H1 (cell line): ENCODE data around the gene AGBL4. TPM values are rescaled to one million over a fixed set of nuclear protein-coding genes. Genes with fewer than 3 reads are reported as not detected.

ENCODE experiments used
- CTCF ChIA-PET: fragments of 300-600 bp; sonication (Branson Sonifier 250); formaldehyde crosslinking; loops from one replicate; lab custom pipeline; 2021; ENCODE audit not compliant: partially characterized antibody; lab: Charles Lee
- POLR2A ChIA-PET: fragments of 300-600 bp; sonication (Branson Sonifier 250); formaldehyde crosslinking; loops from one replicate; lab custom pipeline; 2021; ENCODE audit warnings: inconsistent platforms; ENCODE audit not compliant: partially characterized antibody; lab: Charles Lee
- DNase-seq, 2 experiments: peaks; one replicate each; pipeline versions ENCODE4 v3.0.0 to v3.0.0-alpha.2; 2010 to 2022; ENCODE audit warnings: low spot score in 2 of 2, low read depth in 1 of 2, mixed read lengths in 1 of 2
- FAIRE-seq: peaks from 2 replicates; lab custom pipeline; 2011; peaks lifted over from hg19 to GRCh38; lab: Jason Lieb, UNC
- H2AFZ ChIP-seq: 2 replicates; pipeline ENCODE4 v1.8.1; 2012; ENCODE audit warnings: low read length, inconsistent platforms
- H2AK5ac ChIP-seq: 2 replicates; pipeline ENCODE4 v1.6.1; 2013; ENCODE audit warnings: low read depth, low read length
- H2BK120ac ChIP-seq: replicated peaks from 2 replicates; pipeline ENCODE3; 2013; ENCODE audit warnings: low read depth, low read length, inconsistent platforms
- H2BK12ac ChIP-seq: 2 replicates; pipeline ENCODE4 v1.6.1; 2013; ENCODE audit warnings: low read depth, low read length
- H2BK15ac ChIP-seq: 2 replicates; pipeline ENCODE4 v1.6.1; 2013; ENCODE audit warnings: low read length
- H2BK20ac ChIP-seq: 2 replicates; pipeline ENCODE4 v1.6.1; 2013; ENCODE audit warnings: low read length
- H2BK5ac ChIP-seq: 2 replicates; pipeline ENCODE4 v1.6.1; 2013; ENCODE audit warnings: low read depth, low read length
- H3K14ac ChIP-seq: 2 replicates; pipeline ENCODE4 v1.6.1; 2013; ENCODE audit warnings: inconsistent platforms; ENCODE audit not compliant: insufficient read length
- H3K18ac ChIP-seq: 2 replicates; pipeline ENCODE4 v1.6.1; 2013; ENCODE audit warnings: low read length; ENCODE audit errors: extremely low read depth
- H3K23ac ChIP-seq: 2 replicates; pipeline ENCODE4 v1.6.1; 2013; ENCODE audit warnings: inconsistent platforms; ENCODE audit not compliant: insufficient read length
- H3K23me2 ChIP-seq: 2 replicates; pipeline ENCODE4 v1.6.1; 2013; ENCODE audit warnings: low read depth, low read length
- H3K27ac ChIP-seq: 2 replicates; pipeline ENCODE4 v1.6.1; 2011; ENCODE audit warnings: low read depth, low read length, inconsistent platforms
- H3K27me3 ChIP-seq, 4 experiments: replicated peaks in 1 of 4; 1 replicate in 1 of 4; 2 replicates in 3 of 4; pipeline versions ENCODE4 v1.6.1 to v1.8.1; 2011 to 2013; ENCODE audit warnings: low read length in 3 of 4, mild to moderate bottlenecking in 3 of 4, inconsistent platforms in 2 of 4, mixed read lengths in 2 of 4, moderate library complexity in 1 of 4; ENCODE audit not compliant: control insufficient read depth in 3 of 4, insufficient read depth in 3 of 4; ENCODE audit errors: extremely low read depth in 1 of 4
- H3K36me3 ChIP-seq, 4 experiments: 2 replicates each; pipeline versions ENCODE4 v1.6.1 to v1.8.1; 2011 to 2013; ENCODE audit warnings: mild to moderate bottlenecking in 4 of 4, low read length in 3 of 4, moderate library complexity in 2 of 4, control low read depth in 1 of 4, inconsistent platforms in 1 of 4; ENCODE audit not compliant: insufficient read depth in 4 of 4, control insufficient read depth in 2 of 4
- H3K4ac ChIP-seq: replicated peaks from 2 replicates; pipeline ENCODE3; 2013; ENCODE audit warnings: low read length, low read depth, mixed read lengths, inconsistent platforms; ENCODE audit not compliant: insufficient read length
- H3K4me1 ChIP-seq, 4 experiments: replicated peaks in 1 of 4; 1 replicate in 1 of 4; 2 replicates in 3 of 4; pipeline versions ENCODE4 v1.6.1 to v1.8.1; 2011 to 2013; ENCODE audit warnings: low read length in 3 of 4, inconsistent platforms in 2 of 4, mixed read lengths in 1 of 4; ENCODE audit not compliant: insufficient read depth in 4 of 4, control insufficient read depth in 3 of 4
- H3K4me2 ChIP-seq, 2 experiments: 2 replicates each; pipeline versions ENCODE4 v1.6.1 to v1.8.1; 2011 to 2013; ENCODE audit warnings: low read depth in 2 of 2, low read length in 2 of 2, control low read depth in 1 of 2, inconsistent platforms in 1 of 2, mild to moderate bottlenecking in 1 of 2; ENCODE audit not compliant: insufficient read depth in 1 of 2
- H3K4me3 ChIP-seq, 4 experiments: fragments of 200-600, 300-600 bp in 1 of 4; sonication (generic), shearing (Covaris generic), sonication (Bioruptor Twin) in 1 of 4; 2 replicates each; pipeline versions ENCODE4 v1.5.1 to v1.8.1; 2011 to 2016; ENCODE audit warnings: low read length in 4 of 4, low read depth in 3 of 4, control low read depth in 2 of 4, inconsistent platforms in 2 of 4, mild to moderate bottlenecking in 2 of 4, mixed read lengths in 1 of 4, moderate library complexity in 1 of 4; ENCODE audit not compliant: insufficient read depth in 2 of 4; ENCODE audit errors: extremely low read depth in 1 of 4
- H3K56ac ChIP-seq: replicated peaks from 2 replicates; pipeline ENCODE3; 2013; ENCODE audit warnings: low read depth, mild to moderate bottlenecking, mixed read lengths, low read length, inconsistent platforms; ENCODE audit not compliant: insufficient read length
- H3K79me1 ChIP-seq: 2 replicates; pipeline ENCODE4 v1.6.1; 2013; ENCODE audit warnings: low read depth, low read length, control low read depth
- H3K79me2 ChIP-seq, 2 experiments: 2 replicates each; pipeline versions ENCODE4 v1.6.1 to v1.8.1; 2012 to 2013; ENCODE audit warnings: low read length in 2 of 2, mild to moderate bottlenecking in 2 of 2, inconsistent platforms in 1 of 2; ENCODE audit not compliant: insufficient read depth in 2 of 2, control insufficient read depth in 1 of 2
- H3K9ac ChIP-seq, 4 experiments: replicated peaks in 1 of 4; 1 replicate in 1 of 4; 2 replicates in 3 of 4; pipeline versions ENCODE4 v1.6.1 to v1.8.1; 2011 to 2013; ENCODE audit warnings: low read depth in 3 of 4, low read length in 3 of 4, control low read depth in 2 of 4, mild to moderate bottlenecking in 2 of 4, moderate library complexity in 2 of 4, inconsistent platforms in 1 of 4; ENCODE audit errors: extremely low read depth in 1 of 4
- H3K9me3 ChIP-seq, 2 experiments: 2 replicates each; pipeline versions ENCODE4 v1.6.1 to v1.8.1; 2012 to 2013; ENCODE audit warnings: mild to moderate bottlenecking in 2 of 2, moderate library complexity in 2 of 2, control low read depth in 1 of 2, inconsistent platforms in 1 of 2, low read depth in 1 of 2, low read length in 1 of 2, mixed read lengths in 1 of 2; ENCODE audit not compliant: insufficient read depth in 2 of 2
- H4K20me1 ChIP-seq, 2 experiments: replicated peaks in 1 of 2; 2 replicates each; pipeline versions ENCODE3 to v1.8.1; 2011 to 2013; ENCODE audit warnings: inconsistent platforms in 2 of 2, low read length in 2 of 2, mild to moderate bottlenecking in 1 of 2; ENCODE audit not compliant: insufficient read depth in 2 of 2, control insufficient read depth in 1 of 2
- H4K5ac ChIP-seq: 2 replicates; pipeline ENCODE4 v1.6.1; 2013; ENCODE audit warnings: low read length, low read depth, mixed read lengths, inconsistent platforms; ENCODE audit not compliant: insufficient read length
- H4K8ac ChIP-seq: 2 replicates; pipeline ENCODE4 v1.8.0; 2013; ENCODE audit warnings: mild to moderate bottlenecking, moderate library complexity, low read length, inconsistent platforms; ENCODE audit not compliant: insufficient read depth; ENCODE audit errors: extremely low read depth
- H4K91ac ChIP-seq: replicated peaks from 2 replicates; pipeline ENCODE3; 2013; ENCODE audit warnings: low read length, mixed read lengths, inconsistent platforms; ENCODE audit not compliant: insufficient read length
- BACH1 ChIP-seq: IDR thresholded peaks from 2 replicates; pipeline ENCODE4 v1.6.1; 2012; ENCODE audit warnings: low read length, improper control_type of control experiment
- BCL11A ChIP-seq, 2 experiments: IDR thresholded peaks; one replicate each; pipeline ENCODE4 v1.6.1; 2011; ENCODE audit warnings: low read depth in 2 of 2, low read length in 2 of 2, mild to moderate bottlenecking in 2 of 2
- CBX5 ChIP-seq: fragments of 300-800, 300-1000 bp; sonication (generic); IDR thresholded peaks from 2 replicates; pipeline ENCODE4 v1.7.1; 2016; ENCODE audit warnings: antibody characterized with exemption, low read length, low read depth
- HDAC2 ChIP-seq, 2 experiments: fragments of 300-600 bp in 1 of 2; sonication (generic) in 1 of 2; IDR thresholded peaks; 2 replicates each; pipeline ENCODE4 v1.6.1; 2011 to 2012; ENCODE audit warnings: low read depth in 2 of 2, low read length in 2 of 2, mild to moderate bottlenecking in 2 of 2, moderate library complexity in 2 of 2, borderline replicate concordance in 1 of 2, inconsistent platforms in 1 of 2
- HDAC6 ChIP-seq: IDR thresholded peaks from one replicate; pipeline ENCODE4 v1.7.1; 2012; ENCODE audit warnings: low read depth, mild to moderate bottlenecking, inconsistent platforms, low read length, moderate library complexity
- KDM4A ChIP-seq: IDR thresholded peaks from one replicate; pipeline ENCODE4 v1.7.1; 2012; ENCODE audit warnings: low read depth, mild to moderate bottlenecking, moderate library complexity, low read length, inconsistent platforms; ENCODE audit not compliant: severe bottlenecking
- RNF2 ChIP-seq: fragments of 200-900, 300-1000 bp; sonication (generic); IDR thresholded peaks from 2 replicates; pipeline ENCODE4 v1.7.1; 2016; ENCODE audit warnings: borderline replicate concordance, low read depth, mild to moderate bottlenecking, antibody characterized with exemption, low read length; ENCODE audit not compliant: poor library complexity, severe bottlenecking; ENCODE audit errors: missing control alignments
- SRF ChIP-seq: IDR thresholded peaks from 2 replicates; pipeline ENCODE4 v1.6.1; 2011; ENCODE audit warnings: mild to moderate bottlenecking, low read depth, low read length, moderate library complexity
- SUZ12 ChIP-seq: fragments of 200-600 bp; sonication (generic); IDR thresholded peaks from 2 replicates; pipeline ENCODE4 v1.6.1; 2012; ENCODE audit warnings: mild to moderate bottlenecking, inconsistent platforms, low read length, moderate library complexity, mixed read lengths
- YY1 ChIP-seq: IDR thresholded peaks from 2 replicates; pipeline ENCODE4 v1.6.1; 2011; ENCODE audit warnings: low read depth, mild to moderate bottlenecking, low read length
- WGBS, 2 experiments: shearing (Covaris generic) in 1 of 2; methylation state at CpG; one replicate each; pipeline versions ENCODE4 v1.1.6 to v1.1.7; 2013 to 2015; ENCODE audit warnings: low lambda C conversion rate in 2 of 2, mixed read lengths in 2 of 2, inconsistent platforms in 1 of 2, low coverage in 1 of 2, missing lambda C conversion rate in 1 of 2; ENCODE audit not compliant: insufficient replicate concordance in 2 of 2, insufficient coverage in 1 of 2, insufficient read length in 1 of 2; ENCODE audit errors: extremely low coverage in 1 of 2, missing lambda C conversion rate in 1 of 2; 5-methylcytosine and 5-hydroxymethylcytosine counted together
- polyA plus RNA-seq, 7 experiments: library from polyadenylated mRNA; depleted of rRNA in 3 of 7; stranded (reverse) in 5 of 7; unstranded in 2 of 7; fragments of >200 nt in 5 of 7; fragments of 200-250 nt in 2 of 7; gene quantifications; 1 replicate in 5 of 7; 2 replicates in 1 of 7; 4 replicates in 1 of 7; pipeline versions ENCODE4 v1.2.1 to v1.2.3, GENCODE V29; 2011 to 2013; ENCODE audit warnings: missing spikeins in 2 of 7, mixed read lengths in 2 of 7
- total RNA-seq: library from RNA; stranded (reverse); fragmentation: NEBNext Ultra II Directional; extraction: Animal tissue kit (Norgen Biotek cat#: 25700); gene quantifications from 2 replicates; pipeline ENCODE4 v1.2.1, GENCODE V29; 2021

AGBL4 gene
- total and polyA plus RNA-seq, 2 of the 8 experiments (the other 6 are each of a cell fraction or from before 2014, with no cell fraction given): 0.41 to 0.45 TPM

DNA sequence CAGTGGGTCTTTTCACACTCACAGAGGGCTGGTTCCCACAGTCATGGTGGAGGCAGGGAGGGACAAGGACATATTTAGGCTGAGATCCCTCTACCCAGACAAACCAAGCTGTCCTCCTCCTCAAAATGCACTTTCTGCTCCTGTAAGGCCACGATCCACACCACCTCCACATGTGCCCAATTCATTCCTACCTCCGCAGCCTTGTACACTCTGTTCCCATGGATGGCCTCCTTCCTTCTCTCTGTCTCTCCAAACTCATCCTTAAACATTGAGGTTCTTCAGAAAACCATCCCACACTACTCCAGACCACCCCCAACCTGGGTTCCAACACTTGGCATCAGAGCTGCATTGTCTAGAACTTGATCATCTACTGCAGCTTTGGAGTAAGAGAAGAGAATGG lies 842.7 kb downstream of the AGBL4 start:
- H2BK120ac ChIP-seq: no peak overlapping the region
- H3K27me3 ChIP-seq: no peaks in the 10 kb centered on the region
- TF ChIP-seq RNF2: no peak
- no peak for TF ChIP-seq KDM4A
- TF ChIP-seq SRF: no peak
- no peak for TF ChIP-seq BACH1
- TF ChIP-seq CBX5: no peak
- TF ChIP-seq SUZ12: no peak
- TF ChIP-seq BCL11A (IDR thresholded peaks at IDR 0.05; ENCODE audit: low read depth in 2 of 2, low read length in 2 of 2): no peak
- TF ChIP-seq HDAC6: no peak
- TF ChIP-seq HDAC2 (IDR thresholded peaks at IDR 0.05; ENCODE audit: borderline replicate concordance in 1 of 2, low read depth in 2 of 2, low read length in 2 of 2): no peak
- no peak for TF ChIP-seq YY1
- TF ChIP-seq, all 59 proteins: peak for 0
- H3K56ac ChIP-seq: no peak overlapping the region
- no peaks in the 10 kb centered on the region for H4K20me1 ChIP-seq
- no peak overlapping the region for H2BK5ac ChIP-seq
- H3K79me1 ChIP-seq: no peaks in the 10 kb centered on the region
- no peak overlapping the region for H4K5ac ChIP-seq
- no peak overlapping the region for H3K4ac ChIP-seq
- no peak overlapping the region for H2BK20ac ChIP-seq
- no peak overlapping the region for H3K18ac ChIP-seq
- no peak overlapping the region for H4K91ac ChIP-seq
- H2AK5ac ChIP-seq: no peak overlapping the region
- no peaks in the 10 kb centered on the region for H3K36me3 ChIP-seq
- no peak overlapping the region for H3K9ac ChIP-seq
- DNase-seq (no peak), FAIRE-seq (no peak)
- H3K4me2 ChIP-seq: no peak overlapping the region
- CTCF ChIA-PET: no interaction called here
- H2BK15ac ChIP-seq: no peak overlapping the region
- H3K4me1 ChIP-seq: no peaks in the 10 kb centered on the region
- no peak overlapping the region for H2BK12ac ChIP-seq
- H4K8ac ChIP-seq: no peak overlapping the region
- POLR2A ChIA-PET: no interaction called here
- 73% methylated on average over 2 of the region's 2 CpGs; no CpG with 5 or more reads in 1 of the 2 experiments for WGBS, 2 experiments
- no peak overlapping the region for H3K27ac ChIP-seq
- H3K4me3 ChIP-seq: no peak overlapping the region
- H3K9me3 ChIP-seq: peaks cover 75 to 92% of the 10 kb centered on the region in 2 experiments
- no peak overlapping the region for H3K23ac ChIP-seq
- H3K79me2 ChIP-seq: no peaks in the 10 kb centered on the region
- H3K14ac ChIP-seq: no peak overlapping the region
- no peaks in the 10 kb centered on the region for H3K23me2 ChIP-seq
- no peak overlapping the region for H2AFZ ChIP-seq
